HFFc6 (cell line): ENCODE data around the gene MAP9. TPM values are rescaled to one million over a fixed set of nuclear protein-coding genes. Genes with fewer than 3 reads are reported as not detected.
A peak's percentile ranks its signal among the peaks of the same experiment; 100 is the strongest.

Source experiments
- DNase-seq: peaks from one replicate; pipeline ENCODE4 v3.0.0-alpha.2; 2018
- H3K27ac Mint-ChIP-seq: 2 replicates; pipeline ENCODE4 v1.8.0; 2020; ENCODE audit warnings: mild to moderate bottlenecking, mixed read lengths
- H3K27me3 Mint-ChIP-seq: 2 replicates; pipeline ENCODE4 v1.8.0; 2021; ENCODE audit warnings: mild to moderate bottlenecking, moderate library complexity, mixed read lengths; ENCODE audit not compliant: insufficient read depth
- H3K36me3 Mint-ChIP-seq: 2 replicates; pipeline ENCODE4 v1.8.0; 2021; ENCODE audit warnings: low read depth, mixed read lengths
- H3K4me1 Mint-ChIP-seq: 2 replicates; pipeline ENCODE4 v1.8.0; 2020; ENCODE audit warnings: low read depth, mixed read lengths
- H3K4me3 Mint-ChIP-seq: 2 replicates; pipeline ENCODE4 v1.8.0; 2020; ENCODE audit warnings: mild to moderate bottlenecking, moderate library complexity, mixed read lengths
- H3K9me3 Mint-ChIP-seq: 2 replicates; pipeline ENCODE4 v1.8.0; 2020; ENCODE audit warnings: mild to moderate bottlenecking, mixed read lengths
- CTCF ChIP-seq: fragments of 200-600 bp; sonication (generic); IDR thresholded peaks from 2 replicates; pipeline ENCODE4 v1.5.0; 2021; ENCODE audit warnings: antibody characterized with exemption, mild to moderate bottlenecking
- total RNA-seq, 6 experiments: library from RNA; stranded (reverse); fragmentation: NEBNext Ultra II Directional; extraction: Animal tissue kit (Norgen Biotek cat#: 25700); gene quantifications; 2 replicates in 1 of 6; 3 replicates in 5 of 6; pipeline ENCODE4 v1.2.3, GENCODE V29; 2021

The MAP9 gene
- total RNA-seq, 6 experiments from 2014 or later = 5.9 to 12.1 (median 7.0) TPM

- TF ChIP-seq CTCF = no peak
- Mint-ChIP-seq H3K4me1 (no peaks in the 10 kb centered on the region), H3K36me3 (0 out of 2 replicates have a peak, but pooled peaks cover 7% of the 10 kb centered on the region), H3K27me3 (no peaks in the 10 kb centered on the region; the same call in 1 of the 2 replicates), H3K4me3 (no peak overlapping the region), H3K27ac (no peak overlapping the region), H3K9me3 (peaks cover 5% of the 10 kb centered on the region)
- no peak for DNase-seq
Observed at GRCh38 chr4:155400893-155401292, 24.1 kb upstream of the MAP9 start.

GRCh38 chr4:155399974-155400697 is 23.4 kb upstream of the MAP9 start:
- Mint-ChIP-seq H3K9me3 (peaks cover 5% of the 10 kb centered on the region), H3K36me3 (0 out of 2 replicates have a peak, but pooled peaks cover 7% of the 10 kb centered on the region), H3K27me3 (no peaks in the 10 kb centered on the region; the same call in 1 of the 2 replicates), H3K4me3 (no peak overlapping the region), H3K4me1 (no peaks in the 10 kb centered on the region), H3K27ac (no peak overlapping the region)
- no peak for TF ChIP-seq CTCF
- no peak for DNase-seq

GRCh38 chr4:155392481-155393184 is 15.9 kb upstream of the MAP9 start:
- Mint-ChIP-seq H3K27me3 (peaks cover 3% of the 10 kb centered on the region), H3K36me3 (0 out of 2 replicates have a peak, but pooled peaks cover 10% of the 10 kb centered on the region), H3K9me3 (peaks cover 5% of the 10 kb centered on the region), H3K4me3 (peak overlapping the region; percentile 72), H3K4me1 (peaks cover 26% of the 10 kb centered on the region), H3K27ac (peak overlapping the region; percentile 92)
- TF ChIP-seq CTCF = no peak
- peak; percentile 79 for DNase-seq

- Mint-ChIP-seq H3K9me3 (peaks cover 5% of the 10 kb centered on the region), H3K36me3 (0 out of 2 replicates have a peak, but pooled peaks cover 6% of the 10 kb centered on the region), H3K27me3 (peaks cover 3% of the 10 kb centered on the region), H3K27ac (peak overlapping the region; percentile 92), H3K4me3 (peak overlapping the region; percentile 46), H3K4me1 (peaks cover 26% of the 10 kb centered on the region)
- no peak for DNase-seq
- no peak for TF ChIP-seq CTCF
Observed at GRCh38 chr4:155391932-155392331, 15.2 kb upstream of the MAP9 start.

- no peak for DNase-seq
- Mint-ChIP-seq H3K4me1 (peaks cover 16% of the 10 kb centered on the region), H3K27ac (no peak overlapping the region), H3K4me3 (no peak overlapping the region), H3K27me3 (peaks cover 3% of the 10 kb centered on the region), H3K36me3 (no peaks in the 10 kb centered on the region), H3K9me3 (no peaks in the 10 kb centered on the region)
- TF ChIP-seq CTCF = no peak
Observed at GRCh38 chr4:155388162-155388561, 11.4 kb upstream of the MAP9 start.
